SH-SY5Y (cell line): ENCODE data around the gene PCP4.

Experiments used
- GATA2 ChIP-seq: IDR thresholded peaks from 2 replicates; pipeline ENCODE4 v1.6.1; 2011; ENCODE audit warnings: mild to moderate bottlenecking, low read depth, low read length
- GATA3 ChIP-seq: IDR thresholded peaks from 2 replicates; pipeline ENCODE4 v1.6.1; 2011; ENCODE audit warnings: low read depth, mild to moderate bottlenecking, low read length, moderate library complexity

- TF ChIP-seq GATA2 (no peak), GATA3 (no peak)
Measured at GRCh38 chr21:39866093-39866492, 1.1 kb upstream of the PCP4 start.
